Progenitor cell of endocrine pancreas (in vitro differentiated cells): ENCODE results near the gene DDR2. TPM values are rescaled to one million over a fixed set of nuclear protein-coding genes. Genes with fewer than 3 reads are reported as not detected.

Experiments used
- DNase-seq: peaks from one replicate; pipeline ENCODE4 v3.0.0; 2021; ENCODE audit warnings: low spot score; ENCODE audit not compliant: unreplicated experiment
- H3K27ac Mint-ChIP-seq: 2 replicates; pipeline ENCODE4 v1.8.0; 2021; ENCODE audit warnings: mild to moderate bottlenecking, moderate library complexity, mixed read lengths
- H3K27me3 Mint-ChIP-seq: 2 replicates; pipeline ENCODE4 v1.8.0; 2021; ENCODE audit warnings: mixed read lengths
- H3K36me3 Mint-ChIP-seq: 2 replicates; pipeline ENCODE4 v1.8.0; 2022; ENCODE audit warnings: mixed read lengths; ENCODE audit not compliant: insufficient read depth
- H3K4me1 Mint-ChIP-seq: 2 replicates; pipeline ENCODE4 v1.8.0; 2021; ENCODE audit warnings: low read depth, mixed read lengths
- H3K4me3 Mint-ChIP-seq: 2 replicates; pipeline ENCODE4 v1.8.0; 2021; ENCODE audit warnings: low read depth, mild to moderate bottlenecking, moderate library complexity, mixed read lengths
- H3K9me3 Mint-ChIP-seq: 2 replicates; pipeline ENCODE4 v1.8.0; 2021; ENCODE audit warnings: low read depth, mixed read lengths
- CTCF ChIP-seq: fragments of 200-600 bp; sonication (generic); IDR thresholded peaks from one replicate; pipeline ENCODE4 v1.5.0; 2021; ENCODE audit warnings: antibody characterized with exemption, mild to moderate bottlenecking; ENCODE audit not compliant: unreplicated experiment
- total RNA-seq: library from RNA; stranded (reverse); gene quantifications from 2 replicates; pipeline ENCODE4 v1.2.1, GENCODE V29; 2021

The DDR2 gene
- total RNA-seq, 1 donor from 2014 or later = 1.7 TPM

GRCh38 chr1:162654915-162655620 is 22.8 kb downstream of the DDR2 start:
- Mint-ChIP-seq H3K4me1 (no peaks in the 10 kb centered on the region), H3K27ac (no peak overlapping the region), H3K27me3 (peaks cover 6% of the 10 kb centered on the region), H3K9me3 (no peaks in the 10 kb centered on the region), H3K36me3 (no peaks in the 10 kb centered on the region), H3K4me3 (no peak overlapping the region)
- DNase-seq = no peak
- TF ChIP-seq CTCF = no peak

GRCh38 chr1:162656266-162656665 is 24.0 kb downstream of the DDR2 start:
- H3K27me3 Mint-ChIP-seq = peaks cover 6% of the 10 kb centered on the region
- DNase-seq = no peak
- no peaks in the 10 kb centered on the region for H3K4me1 Mint-ChIP-seq
- no peaks in the 10 kb centered on the region for H3K9me3 Mint-ChIP-seq
- H3K4me3 Mint-ChIP-seq = no peak overlapping the region
- no peak for TF ChIP-seq CTCF
- H3K36me3 Mint-ChIP-seq = no peaks in the 10 kb centered on the region
- no peak overlapping the region for H3K27ac Mint-ChIP-seq

- no peak overlapping the region for H3K27ac Mint-ChIP-seq
- no peak for DNase-seq
- H3K4me1 Mint-ChIP-seq = peaks cover 1% of the 10 kb centered on the region
- no peaks in the 10 kb centered on the region for H3K36me3 Mint-ChIP-seq
- no peaks in the 10 kb centered on the region for H3K9me3 Mint-ChIP-seq
- no peak for TF ChIP-seq CTCF
- H3K4me3 Mint-ChIP-seq = no peak overlapping the region
- peaks cover 6% of the 10 kb centered on the region for H3K27me3 Mint-ChIP-seq
Measured at GRCh38 chr1:162660574-162660973, 28.3 kb downstream of the DDR2 start.

- no peak for DNase-seq
- TF ChIP-seq CTCF = no peak
- peaks cover 7% of the 10 kb centered on the region for H3K4me1 Mint-ChIP-seq
- H3K27ac Mint-ChIP-seq = no peak overlapping the region
- H3K27me3 Mint-ChIP-seq = peaks cover 6% of the 10 kb centered on the region
- no peaks in the 10 kb centered on the region for H3K36me3 Mint-ChIP-seq
- H3K4me3 Mint-ChIP-seq = no peak overlapping the region
- H3K9me3 Mint-ChIP-seq = no peaks in the 10 kb centered on the region
Measured at GRCh38 chr1:162661336-162661735, 29.1 kb downstream of the DDR2 start.

GRCh38 chr1:162662013-162662412 is 29.7 kb downstream of the DDR2 start:
- Mint-ChIP-seq H3K27ac (no peak overlapping the region), H3K4me1 (peaks cover 7% of the 10 kb centered on the region), H3K27me3 (peaks cover 6% of the 10 kb centered on the region), H3K4me3 (no peak overlapping the region), H3K36me3 (no peaks in the 10 kb centered on the region), H3K9me3 (no peaks in the 10 kb centered on the region)
- no peak for TF ChIP-seq CTCF
- no peak for DNase-seq
